Activated T-cell treated with anti-CD3 and anti-CD28 coated beads for 48 hours (primary cell): ENCODE data around the gene TEX38.
"Not testable (repeated sequence)": the region's sequence is repeated elsewhere in the genome, so short reads cannot be mapped to it uniquely, and the experiment has no call there.

Source experiments
- DNase-seq: peaks from one replicate; pipeline ENCODE4 v3.0.0-alpha.2; 2020; ENCODE audit warnings: low read depth

The TEX38 gene

DNA sequence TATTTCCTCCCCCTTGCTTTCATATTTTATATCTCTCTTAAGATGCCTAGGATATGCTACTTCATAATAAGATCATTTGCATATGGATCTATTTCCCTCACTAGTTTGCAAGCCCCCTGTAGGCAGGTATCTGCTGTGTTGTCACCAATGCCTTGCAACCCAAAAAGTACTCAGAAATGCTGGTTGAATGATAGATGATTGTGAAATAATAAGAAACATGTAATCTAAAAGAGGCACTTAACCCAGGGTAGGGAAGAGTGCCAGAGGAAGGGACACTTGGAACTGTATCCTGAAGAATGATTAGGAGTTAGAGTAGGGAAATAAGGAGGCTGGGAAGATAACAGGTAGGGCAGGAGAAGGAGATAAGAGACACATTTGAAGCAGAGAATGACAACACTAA, 15.8 kb upstream of the TEX38 start:
- no peak for DNase-seq

DNA sequence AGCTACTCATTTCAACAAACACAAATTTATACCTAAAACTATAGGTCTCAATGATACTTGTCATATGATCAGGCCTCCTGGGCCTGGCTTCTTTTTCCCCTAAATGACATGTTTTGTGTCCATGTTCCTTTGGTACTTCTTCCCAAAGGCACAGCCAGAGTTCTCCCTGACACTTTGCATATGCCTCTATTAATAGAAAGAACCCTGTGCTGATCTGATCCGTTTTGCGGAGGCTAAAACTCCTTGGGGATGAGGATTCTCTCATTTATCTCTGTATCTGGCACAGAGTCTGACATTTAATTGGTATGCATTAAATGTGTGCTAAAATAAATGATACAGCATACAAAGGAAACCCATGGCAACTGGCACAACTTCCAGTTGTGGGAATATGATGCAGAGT, 15.0 kb upstream of the TEX38 start:
- DNase-seq, result no peak

DNA sequence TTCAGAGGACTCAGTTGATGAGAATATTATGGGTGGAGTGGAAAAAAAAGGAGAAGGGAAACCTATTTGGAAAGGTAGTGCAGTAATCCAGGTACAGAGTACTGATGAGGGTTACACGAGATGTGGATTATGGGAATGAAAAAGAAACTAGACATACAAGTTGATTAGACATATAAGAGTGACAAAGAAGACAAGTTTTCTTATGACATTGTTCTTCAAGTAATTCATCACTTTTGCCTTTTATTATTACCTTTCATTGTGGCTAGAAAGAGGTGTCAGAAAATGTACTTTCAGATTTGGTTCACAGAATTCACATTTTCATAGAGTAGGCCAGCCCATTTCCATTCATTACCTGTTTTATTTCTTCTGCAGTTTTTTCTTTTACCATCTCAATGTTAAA, 13.9 kb upstream of the TEX38 start:
- DNase-seq, result no peak

DNA sequence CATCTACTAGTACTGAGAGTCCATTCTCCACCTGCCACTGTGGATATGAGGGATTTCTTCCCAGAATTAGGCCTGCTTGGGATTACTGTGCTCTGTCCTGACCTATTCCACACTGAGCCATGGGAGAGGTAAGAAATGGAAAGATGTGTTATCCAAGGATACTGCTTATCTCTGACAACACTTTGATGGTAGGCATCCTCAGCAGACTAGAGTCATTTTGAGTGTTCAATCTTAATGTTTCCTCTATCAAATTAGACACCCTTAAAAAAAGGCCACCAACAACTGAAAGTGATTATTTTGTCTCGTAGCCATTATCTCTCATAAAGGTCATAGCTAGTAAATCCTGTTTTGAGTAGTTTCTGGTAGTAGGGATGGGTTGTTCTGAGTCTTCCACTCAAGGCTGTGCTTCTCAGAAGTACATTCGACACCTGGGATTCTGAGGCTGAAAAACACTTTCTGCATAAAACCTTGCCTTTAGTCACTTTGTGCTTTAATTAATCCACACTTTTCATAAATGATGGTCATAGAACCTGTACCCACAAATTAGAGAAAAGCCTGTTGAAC, 12.3 kb upstream of the TEX38 start:
- no peak for DNase-seq

DNA sequence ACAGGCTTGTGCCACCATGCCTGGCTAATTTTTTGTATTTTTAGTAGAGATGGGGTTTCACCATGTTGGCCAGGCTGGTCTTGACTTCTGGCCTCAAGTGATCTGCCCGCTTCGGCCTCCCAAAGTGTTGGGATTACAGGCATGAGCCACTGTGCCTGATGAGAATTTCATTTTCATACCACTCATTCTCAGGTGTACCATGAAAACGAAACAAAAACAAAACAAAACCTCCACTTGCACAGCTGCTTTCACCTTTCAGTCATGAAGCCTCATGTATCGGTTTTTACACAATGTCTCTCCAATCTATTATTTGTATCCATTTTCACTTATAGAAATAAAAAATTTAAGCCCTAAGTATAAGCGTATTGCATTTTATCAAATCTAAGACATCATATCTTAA, 11.5 kb upstream of the TEX38 start:
- not testable (repeated sequence) for DNase-seq

DNA sequence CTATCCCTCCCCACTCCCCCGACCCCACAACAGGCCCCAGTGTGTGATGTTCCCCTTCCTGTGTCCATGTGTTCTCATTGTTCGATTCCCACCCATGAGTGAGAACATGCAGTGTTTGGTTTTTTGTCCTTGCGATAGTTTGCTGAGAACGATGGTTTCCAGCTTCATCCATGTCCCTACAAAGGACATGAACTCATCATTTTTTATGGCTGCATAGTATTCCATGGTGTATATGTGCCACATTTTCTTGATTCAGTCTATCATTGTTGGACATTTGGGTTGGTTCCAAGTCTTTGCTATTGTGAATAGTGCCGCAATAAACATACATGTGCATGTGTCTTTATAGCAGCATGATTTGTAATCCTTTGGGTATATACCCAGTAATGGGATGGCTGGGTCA, 8.7 kb upstream of the TEX38 start:
- DNase-seq, result not testable (repeated sequence)

DNA sequence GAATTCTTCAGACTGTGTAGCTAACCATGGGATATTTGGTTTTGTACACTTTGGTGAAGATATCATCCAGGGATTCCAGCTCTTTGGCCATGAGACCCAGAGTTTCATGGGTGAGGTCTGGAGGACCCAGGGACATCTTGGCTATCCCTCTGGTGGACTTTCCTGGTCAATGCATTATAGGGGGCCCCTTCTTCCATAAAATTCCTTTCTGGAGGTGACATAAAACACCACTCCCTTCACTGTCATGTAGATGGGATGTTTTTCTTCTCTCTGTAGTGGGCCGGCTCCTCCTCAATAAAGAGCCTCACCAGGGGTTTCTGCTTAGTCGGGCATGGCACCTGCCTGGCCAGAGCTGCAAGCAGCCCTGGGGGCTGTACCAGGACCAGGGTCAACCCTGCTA, 5.7 kb upstream of the TEX38 start:
- no peak for DNase-seq

DNA sequence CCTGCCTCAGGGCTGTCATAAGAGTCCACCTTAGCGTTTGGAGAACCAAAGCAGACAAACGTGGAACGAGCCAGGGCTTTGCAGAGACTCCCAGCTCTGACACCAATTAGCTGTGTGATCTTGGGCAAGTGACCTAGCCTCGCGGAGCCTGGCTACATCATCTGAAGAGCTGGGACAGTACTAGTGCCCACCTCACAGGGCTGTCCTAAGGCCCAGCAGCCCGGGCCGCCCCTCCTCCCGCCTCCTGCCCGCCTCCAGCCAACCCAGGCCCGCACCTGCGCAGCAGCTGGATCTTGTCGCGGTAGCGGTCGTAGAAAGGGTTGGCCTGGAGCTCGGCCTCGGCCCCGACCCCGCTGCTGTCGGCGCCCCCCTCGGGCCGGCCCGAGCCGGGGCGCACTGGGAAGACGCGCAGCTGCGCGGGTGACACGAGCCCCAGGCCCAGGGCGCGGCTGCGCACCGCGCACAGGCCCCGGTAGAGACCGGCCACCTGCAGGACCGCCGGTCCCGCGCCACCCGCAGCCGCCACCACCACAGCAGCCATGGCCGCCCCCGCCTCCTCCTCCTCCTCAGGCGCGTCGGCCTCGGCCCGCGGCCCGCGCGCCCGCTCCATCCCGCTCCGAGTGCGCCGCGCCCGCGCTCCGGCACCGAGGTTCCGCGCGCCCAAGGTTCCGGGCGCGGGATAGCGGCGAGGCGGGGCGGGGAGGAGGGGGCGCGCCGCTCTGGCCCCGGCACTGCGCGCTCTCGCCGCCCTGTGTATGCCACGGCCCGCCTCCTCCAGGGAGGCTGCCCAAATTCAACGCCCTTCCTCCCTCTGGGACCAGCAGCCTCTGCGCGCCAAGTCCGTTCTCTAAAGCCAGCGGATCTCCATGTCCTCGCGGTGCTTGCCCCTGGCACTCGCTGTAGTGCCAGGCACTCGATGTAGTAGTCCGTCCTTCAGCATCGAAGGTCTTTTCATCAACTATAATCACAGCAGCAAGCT, 3.6 kb upstream of the TEX38 start, which contains the start of gene ATPAF1:
ATPAF1 (minus strand) TSS at position 583 of the 979 bp plus-strand sequence; CDS start at position 541, 42 bp downstream.
- peak; percentile 60 for DNase-seq

DNA sequence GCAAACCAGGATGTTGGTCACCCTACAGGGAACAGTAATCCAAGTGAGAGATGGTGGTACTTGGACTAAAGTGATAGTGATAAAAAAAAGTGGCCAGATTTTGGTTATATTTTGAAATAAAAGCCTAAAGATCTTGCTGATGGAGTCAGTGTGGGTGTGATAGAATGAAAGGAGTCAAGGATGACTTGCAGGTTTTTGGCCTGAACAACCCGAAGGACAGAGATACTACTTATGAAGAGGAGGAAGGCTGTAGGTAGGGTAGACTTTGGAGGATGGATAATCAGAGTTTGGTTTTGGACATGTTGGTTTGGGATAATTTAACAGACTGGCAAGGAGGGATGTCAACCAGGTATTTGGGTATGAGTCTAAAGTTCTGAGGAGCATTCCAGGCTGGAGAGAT, 1.5 kb upstream of the TEX38 start:
- no peak for DNase-seq

DNA sequence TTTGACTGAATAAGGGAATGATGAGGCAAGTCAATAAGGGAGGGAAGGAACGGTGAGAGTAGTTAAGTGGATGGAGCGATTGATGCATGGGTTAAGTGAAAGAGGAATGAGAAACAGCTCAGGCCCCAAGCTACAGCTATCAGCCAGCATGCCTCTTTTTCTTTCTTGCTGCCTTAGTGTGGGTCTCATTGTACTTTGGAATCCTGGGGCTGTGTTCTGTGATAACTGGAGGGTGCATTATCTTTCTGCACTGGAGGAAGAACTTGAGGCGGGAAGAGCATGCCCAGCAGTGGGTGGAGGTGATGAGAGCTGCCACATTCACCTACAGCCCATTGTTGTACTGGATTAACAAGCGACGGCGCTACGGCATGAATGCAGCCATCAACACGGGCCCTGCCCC, 1.0 kb downstream of the TEX38 start:
- DNase-seq, result no peak

DNA sequence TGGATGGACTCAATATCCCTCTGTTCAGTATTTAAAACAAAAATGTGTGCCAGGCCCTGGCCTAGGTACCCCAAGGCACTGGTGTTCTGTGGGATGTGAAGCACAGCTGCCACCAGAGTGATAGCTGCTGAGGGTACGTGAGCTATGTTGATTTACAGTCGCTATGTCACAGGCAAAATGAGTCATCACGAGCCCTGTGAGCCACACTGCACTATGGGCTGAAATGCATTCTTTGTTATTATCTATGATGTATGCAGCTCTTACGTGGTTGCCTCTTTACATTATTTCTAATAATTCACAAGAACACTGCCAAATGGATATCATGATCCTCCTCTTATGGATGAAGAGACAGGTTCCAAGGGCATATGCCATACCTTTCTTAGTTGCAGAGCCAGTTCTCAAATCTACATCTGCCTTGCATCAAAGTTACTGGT, 2.1 kb downstream of the TEX38 start:
- DNase-seq, result peak; percentile 10

DNA sequence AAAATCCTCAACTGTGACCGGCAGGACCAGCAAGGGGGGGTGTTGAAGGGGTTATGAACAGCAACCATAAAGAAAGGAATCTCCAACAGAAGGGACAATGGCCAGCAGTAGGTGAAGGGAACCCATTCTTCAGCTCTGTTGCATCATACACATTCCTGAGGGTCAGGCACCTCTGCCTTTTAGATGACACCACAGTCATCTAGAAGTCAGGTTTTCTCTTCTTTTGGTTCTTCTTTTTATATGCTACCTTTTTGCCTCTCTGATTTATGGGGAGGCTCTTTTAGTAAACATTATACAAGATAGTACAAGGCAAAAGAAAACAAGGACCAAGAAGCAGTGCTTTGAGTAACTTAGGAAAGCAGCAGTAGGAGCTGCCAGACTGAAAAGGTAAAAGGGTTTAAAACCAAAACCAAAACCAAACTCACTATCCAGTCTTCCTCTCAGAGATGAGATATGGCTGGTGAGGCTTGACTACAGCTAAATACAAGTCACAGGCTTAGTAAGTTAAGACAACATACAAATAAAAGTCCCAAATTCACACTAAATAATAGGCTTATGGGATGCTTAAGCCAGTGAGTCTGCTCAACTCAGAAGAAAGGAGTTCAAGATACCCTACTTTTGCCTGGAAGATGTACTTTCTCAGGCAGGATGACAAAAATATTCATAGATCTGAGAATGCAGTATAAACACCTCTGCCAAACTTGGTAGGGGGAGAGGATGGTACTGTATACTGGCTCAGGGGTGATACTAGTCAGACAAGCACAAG, 4.1 kb downstream of the TEX38 start:
- DNase-seq, result no peak

DNA sequence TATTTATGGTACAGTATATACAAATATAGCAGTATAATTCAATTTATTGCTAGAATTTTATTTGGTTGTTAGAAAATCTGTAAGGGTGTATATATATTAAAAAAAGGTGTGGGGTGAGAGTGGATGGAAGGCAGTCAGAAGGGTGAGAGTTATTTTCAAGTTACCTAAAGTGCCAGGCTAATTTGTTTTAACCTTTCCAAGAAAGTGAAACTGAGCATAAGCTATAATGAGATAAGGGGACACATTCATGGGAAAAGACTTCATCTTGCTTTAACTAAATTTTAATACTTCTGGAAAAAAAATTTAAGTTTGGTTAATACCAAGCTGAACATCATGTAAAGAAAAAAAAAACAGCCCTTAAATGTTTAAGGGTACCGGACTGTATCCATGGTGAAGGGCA, 4.9 kb downstream of the TEX38 start:
- DNase-seq, result no peak

DNA sequence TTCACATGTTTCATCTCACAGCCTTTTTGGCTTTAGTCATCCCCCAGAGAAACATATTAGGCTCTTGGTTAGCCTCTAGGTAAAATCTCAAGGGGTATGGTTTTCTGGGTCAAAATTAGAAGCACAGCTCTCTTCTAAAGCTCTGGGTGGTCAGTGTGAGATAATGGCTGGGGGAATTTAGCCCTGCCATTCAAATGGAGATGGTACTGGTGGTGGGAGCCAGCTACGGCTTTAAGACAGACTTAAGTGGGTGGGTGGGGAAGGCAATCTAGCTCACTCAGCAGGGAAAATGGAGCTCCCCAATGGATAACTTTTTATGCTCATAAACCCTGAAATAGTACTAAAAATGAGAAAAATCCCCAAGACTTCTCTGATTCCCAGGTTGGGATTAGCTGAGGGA, 5.7 kb downstream of the TEX38 start:
- no peak for DNase-seq

DNA sequence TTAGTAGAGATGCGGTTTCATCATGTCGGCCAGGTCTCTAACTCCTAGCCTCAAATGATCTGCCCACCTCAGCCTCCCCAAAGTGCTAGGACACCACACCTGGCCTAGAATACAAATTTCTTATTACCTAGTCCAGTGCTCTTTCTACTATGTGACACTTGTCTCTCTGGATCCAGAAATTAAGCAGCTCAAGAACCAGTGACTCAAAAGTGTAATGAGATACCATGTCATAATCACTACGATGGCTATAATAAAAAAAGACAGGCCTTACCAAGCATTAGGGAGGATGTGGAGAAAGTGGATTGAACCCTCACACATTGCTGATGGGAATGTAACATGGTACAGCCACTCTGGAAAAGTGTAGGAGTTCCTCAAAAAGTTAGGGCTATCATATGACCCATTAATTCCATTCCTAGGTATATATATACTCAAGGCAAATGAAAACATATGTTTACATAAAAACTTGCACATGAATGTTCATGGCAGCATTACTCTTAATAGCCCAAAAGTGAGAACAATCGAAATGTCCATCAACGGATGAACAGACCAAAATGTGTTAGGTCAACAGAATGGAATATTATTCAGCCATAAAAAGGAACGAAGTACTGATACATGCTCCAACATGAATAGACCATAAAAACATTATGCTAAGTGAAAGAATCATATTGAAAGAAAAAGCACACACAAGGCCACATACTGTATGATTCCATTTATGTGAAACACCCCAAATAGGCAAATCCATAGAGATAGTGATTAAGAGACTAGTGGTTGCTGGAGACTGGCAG, 8.3 kb downstream of the TEX38 start:
- DNase-seq, result no peak

DNA sequence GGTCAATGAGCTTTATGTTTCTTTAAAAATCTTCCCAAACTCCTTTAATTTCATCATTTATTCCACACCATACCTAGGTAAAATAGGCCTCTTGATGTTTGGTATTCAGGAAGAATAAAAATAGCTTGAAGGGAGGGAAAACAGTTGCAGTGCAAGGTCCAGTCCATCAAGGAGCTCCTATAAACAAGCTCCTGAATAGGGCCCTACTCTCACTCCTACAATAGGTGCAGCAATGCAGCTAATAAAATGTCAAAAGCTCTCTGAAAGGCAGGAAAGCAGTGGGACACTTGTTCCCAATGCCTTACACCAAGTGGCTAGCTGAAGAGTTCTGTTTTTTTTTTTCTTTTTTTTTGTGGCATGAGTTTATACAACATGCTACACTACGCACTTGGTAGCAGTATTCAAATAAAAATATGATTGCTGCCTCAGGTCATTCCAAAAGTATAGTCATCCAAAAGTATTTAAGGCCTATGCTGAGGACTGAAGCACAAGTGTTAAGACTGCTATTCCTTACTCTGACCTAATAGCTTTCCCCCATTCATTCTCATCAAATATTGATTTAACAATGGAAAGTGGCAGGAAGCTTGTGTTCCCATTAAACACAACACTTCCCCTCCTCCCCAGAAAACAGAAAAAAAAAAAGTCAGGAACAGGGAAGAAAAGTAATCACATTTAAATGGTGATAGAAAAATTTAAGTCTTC, 9.8 kb downstream of the TEX38 start:
- no peak for DNase-seq

DNA sequence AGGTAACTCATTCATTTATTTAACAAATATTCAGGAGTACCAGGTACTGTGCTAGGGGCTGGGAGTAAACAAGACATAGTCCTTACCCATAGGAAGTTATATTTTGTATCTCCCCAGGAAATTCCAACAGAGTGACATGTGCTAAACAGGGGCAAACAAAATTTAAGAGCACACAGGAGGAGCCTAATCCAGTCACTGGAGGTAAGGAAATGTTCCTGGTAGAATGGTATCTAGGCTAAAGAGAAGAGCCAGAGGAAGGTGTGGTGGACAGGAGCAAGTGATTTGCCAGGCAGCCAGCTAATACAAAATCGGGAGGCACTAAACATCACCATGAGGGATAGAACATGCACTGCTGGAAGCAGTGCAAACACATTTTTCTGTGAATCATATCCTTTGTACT, 10.4 kb downstream of the TEX38 start:
- DNase-seq, result no peak

DNA sequence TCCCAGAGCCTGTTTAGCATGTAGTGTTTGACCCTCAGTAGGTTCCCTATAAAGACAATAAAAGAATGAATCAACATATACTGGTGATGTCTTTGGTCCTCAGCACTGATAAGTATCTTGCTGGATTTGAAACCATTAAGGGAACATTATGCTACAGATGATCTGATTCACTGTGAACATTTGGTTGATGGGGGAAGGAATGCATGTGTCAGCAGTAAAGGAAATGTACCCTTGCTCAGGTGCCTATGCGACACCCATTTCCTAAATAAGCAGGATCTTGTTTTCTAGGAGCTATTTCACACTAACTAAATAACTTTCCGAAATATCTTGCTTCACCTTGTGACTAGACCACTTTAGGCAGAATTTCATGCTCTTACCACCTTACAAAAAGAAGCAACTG, 13.0 kb downstream of the TEX38 start:
- no peak for DNase-seq

DNA sequence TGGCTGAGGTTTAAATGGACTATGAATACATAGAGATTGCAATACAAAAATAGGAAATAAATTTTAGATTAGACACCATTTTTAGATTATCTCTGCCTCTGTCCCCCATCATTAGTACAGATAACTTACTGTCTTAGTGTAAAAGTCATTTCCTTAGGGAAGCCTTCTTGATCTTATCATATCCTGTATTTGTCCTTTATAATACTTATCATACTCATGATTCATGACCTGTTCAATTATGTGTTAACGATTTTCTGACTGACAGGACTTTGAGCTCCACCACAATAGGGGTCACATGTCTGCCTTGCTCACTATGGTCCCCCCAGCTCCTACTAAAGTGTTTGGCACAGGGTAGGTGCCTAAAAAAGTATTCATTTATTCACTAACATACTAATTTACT, 14.6 kb downstream of the TEX38 start:
- no peak for DNase-seq

DNA sequence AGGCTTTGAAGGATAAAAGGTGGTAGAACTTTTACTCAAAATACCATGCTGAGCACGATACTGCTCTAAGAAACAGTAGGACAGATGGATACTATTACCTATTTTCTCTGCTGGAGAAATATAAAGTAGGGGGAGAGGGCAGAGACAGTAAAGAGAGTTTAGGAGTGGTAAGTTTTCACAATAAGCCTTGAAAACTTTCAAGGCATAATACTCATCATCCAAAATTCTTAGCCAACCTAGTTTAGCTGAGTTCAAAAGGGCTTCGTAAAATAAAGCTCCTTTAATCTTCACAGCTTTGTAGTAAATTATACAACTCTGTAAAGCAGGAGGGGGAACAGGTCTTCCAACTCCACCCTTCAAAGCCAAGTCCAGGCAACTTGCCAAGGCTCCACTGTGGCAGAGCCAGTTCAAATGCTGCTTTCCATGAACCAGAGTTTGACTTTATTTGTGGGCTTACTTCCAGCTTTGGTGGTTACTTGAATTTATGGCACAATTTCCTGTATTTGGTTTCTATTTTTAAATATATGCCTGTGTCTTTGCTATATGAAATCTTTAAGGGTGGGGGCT, 15.5 kb downstream of the TEX38 start:
- DNase-seq, result no peak

DNA sequence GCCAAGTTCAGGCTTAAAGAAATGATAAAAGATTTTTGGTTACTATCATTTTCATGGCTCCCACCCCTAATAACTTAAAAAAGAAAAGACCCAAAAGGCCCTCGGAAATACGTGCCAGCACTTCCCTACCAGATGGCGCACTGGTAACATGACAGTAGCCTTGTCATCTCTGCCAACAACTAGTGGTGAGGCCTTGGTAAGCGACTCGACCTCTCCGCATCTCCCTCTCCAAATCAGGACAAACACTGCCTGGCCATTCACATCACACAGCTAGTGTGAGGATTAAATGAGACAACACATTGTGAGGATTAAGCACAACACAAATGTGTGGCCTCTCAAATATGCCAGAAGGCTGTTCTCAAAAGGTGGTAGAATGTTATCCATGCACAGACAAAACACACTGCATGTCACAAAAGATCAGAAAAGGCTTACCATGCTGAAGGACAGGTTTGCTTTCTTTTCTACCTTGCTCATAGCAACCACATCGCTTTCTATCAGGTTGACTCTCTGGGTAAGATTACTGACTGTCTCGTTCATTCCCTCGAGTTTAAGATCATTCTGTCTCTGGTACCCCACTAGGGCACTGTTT, 16.4 kb downstream of the TEX38 start:
- DNase-seq, result no peak
